Keratinocyte (primary cell): Measurements from ENCODE around the gene ASB9.

Source experiments
- EZH2 ChIP-seq: IDR thresholded peaks from one replicate; pipeline ENCODE4 v1.6.1; 2012; ENCODE audit warnings: inconsistent platforms, mild to moderate bottlenecking, low read length, moderate library complexity
- TF ChIP-seq, protein P1 (sequence below), 3 experiments: IDR thresholded peaks in 1 of 3; conservative IDR thresholded peaks in 1 of 3; optimal IDR thresholded peaks in 1 of 3; 2 replicates in 2 of 3; 3 replicates in 1 of 3; pipeline versions ENCODE3 to v1.5.1; 2011; ENCODE audit warnings: low read length in 3 of 3, mild to moderate bottlenecking in 3 of 3, moderate library complexity in 2 of 3, control low read depth in 1 of 3, inconsistent platforms in 1 of 3; ENCODE audit not compliant: insufficient read depth in 2 of 3; ENCODE audit errors: extremely low read depth in 1 of 3

DNA sequence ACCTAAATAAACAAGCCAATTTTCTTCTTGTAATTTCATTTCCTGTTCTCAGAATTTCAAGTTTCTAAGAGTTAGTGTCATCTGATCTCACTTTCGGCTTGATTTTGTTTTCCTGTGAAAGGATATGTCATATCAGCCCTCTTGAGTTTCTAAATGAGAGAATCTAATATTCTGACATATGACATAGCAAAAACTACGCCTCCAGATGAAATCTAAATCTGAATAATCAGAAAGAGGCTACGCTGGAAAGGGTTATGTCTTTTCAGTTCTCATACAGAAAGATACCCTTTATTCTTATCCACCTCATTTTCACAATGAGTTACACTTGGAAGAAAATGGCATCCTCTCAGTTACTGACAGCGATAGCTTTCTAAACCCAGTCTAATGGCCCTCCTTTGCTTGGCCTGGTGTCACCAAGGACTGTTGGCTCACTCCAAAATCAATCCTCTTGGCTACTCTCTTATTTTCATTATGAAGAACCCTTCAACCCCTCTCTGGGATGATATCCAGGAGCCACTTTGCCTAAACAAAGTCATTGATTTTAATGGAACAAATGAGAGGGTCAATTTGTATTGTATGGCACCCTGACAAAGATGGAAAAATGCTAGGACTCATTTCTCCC, 65.6 kb downstream of the ASB9 start:
- TF ChIP-seq, protein P1, sequence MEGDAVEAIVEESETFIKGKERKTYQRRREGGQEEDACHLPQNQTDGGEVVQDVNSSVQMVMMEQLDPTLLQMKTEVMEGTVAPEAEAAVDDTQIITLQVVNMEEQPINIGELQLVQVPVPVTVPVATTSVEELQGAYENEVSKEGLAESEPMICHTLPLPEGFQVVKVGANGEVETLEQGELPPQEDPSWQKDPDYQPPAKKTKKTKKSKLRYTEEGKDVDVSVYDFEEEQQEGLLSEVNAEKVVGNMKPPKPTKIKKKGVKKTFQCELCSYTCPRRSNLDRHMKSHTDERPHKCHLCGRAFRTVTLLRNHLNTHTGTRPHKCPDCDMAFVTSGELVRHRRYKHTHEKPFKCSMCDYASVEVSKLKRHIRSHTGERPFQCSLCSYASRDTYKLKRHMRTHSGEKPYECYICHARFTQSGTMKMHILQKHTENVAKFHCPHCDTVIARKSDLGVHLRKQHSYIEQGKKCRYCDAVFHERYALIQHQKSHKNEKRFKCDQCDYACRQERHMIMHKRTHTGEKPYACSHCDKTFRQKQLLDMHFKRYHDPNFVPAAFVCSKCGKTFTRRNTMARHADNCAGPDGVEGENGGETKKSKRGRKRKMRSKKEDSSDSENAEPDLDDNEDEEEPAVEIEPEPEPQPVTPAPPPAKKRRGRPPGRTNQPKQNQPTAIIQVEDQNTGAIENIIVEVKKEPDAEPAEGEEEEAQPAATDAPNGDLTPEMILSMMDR (optimal IDR thresholded peaks at IDR 0.05 in 1 of 3, IDR thresholded peaks at IDR 0.05 in 1 of 3, conservative IDR thresholded peaks at IDR 0.05 in 1 of 3; ENCODE audit: extremely low read depth in 1 of 3, insufficient read depth in 2 of 3, low read length in 3 of 3) = no peak
- TF ChIP-seq EZH2 = no peak
